Stromal cell of bone marrow (primary cell): ENCODE measurements around the gene SLF2.

Experiments used
- DNase-seq: peaks from one replicate; pipeline ENCODE4 v3.0.0-alpha.2; 2012; ENCODE audit warnings: low read depth

SLF2 gene

DNA sequence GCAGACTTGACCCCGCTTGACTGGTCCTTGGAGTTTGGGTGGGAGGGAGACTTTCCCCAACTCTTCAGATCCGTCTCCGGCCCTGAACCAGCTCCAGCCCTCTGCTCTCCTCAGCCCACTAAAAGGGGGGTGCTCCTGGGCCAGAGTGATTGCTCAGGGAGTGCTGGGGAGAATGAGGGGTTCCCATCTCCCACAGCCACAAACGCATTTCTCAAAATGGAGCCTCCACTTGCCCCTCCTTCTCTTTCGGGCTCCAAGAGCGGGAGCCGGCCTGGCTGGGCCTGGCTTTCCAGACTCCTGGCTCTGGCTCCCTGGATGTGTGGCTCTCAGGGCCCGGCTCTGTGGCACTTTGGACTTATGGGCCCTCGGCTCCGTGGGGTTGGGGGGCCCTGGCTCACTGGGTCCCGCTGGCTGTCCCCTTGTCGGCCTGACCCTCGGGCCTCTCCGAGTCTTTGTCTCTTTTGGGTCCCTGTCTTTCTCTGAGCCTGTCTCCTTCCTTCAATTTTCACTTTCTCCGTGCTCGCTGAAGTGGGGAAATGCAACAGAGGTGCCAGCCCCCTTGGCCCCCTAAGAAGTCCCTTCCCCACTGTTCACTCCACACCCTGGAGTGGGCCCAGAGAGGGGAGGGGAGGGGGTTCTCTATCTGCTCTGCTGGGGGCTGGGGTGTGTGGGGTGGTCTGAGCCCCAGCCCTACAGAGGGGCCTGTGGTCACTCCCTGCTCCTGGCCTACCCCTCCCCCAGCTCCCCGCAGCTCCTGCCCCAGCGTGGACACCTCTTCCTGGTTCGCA is 87.6 kb downstream of the SLF2 start:
- DNase-seq, result no peak

DNA sequence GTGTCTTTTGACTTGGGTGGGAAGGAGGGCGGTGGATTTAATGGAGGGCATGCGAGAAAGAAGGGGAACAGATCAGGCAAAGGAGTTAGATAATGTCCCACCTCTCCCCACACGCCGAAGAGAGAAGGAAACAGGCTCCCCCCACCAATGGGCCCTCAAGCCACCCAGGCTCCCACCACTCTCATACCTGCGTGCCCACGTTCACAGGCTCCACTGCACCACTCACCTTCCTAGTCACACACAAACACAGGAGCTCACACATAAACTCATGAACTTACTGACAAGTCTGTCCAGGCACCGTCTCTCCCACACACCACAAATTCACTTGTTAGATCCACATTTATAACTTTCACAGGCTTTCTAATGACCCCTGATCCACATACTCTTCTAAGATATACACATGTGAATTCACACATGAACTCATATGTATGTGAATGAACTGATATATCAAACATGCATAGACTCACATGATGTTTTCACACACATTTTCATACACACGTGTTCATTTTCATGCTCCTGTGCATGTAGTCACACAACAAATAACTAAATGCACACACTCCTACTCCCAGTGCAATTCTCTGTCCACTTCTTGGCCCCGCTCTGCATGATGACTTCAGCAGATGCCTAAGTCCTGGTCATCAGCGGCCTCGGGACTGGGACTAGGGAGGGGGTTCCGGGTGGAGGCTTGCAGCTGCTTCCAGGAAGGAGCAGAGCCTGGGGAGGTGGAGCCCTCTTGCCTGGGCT is 88.3 kb downstream of the SLF2 start:
- peak; percentile 95 for DNase-seq

DNA sequence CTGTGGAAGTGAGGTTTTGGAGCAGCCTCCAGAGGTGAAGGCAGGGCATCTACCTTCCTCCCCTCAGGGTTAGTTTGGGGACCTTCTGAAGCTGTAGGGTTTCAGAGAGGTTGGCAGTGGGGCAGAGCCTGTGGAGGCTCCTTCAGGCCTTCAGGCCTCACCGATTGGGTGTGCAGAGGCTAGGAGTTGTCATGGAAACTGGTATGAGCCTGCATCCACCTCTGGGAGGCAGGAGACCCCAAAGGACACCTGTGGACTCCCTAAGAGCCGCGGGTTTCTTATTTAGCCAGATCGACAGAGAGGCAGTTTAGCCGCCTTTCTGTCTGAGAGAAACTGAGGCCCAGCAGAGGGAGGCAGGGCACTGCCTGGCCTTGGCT is 88.9 kb downstream of the SLF2 start:
- no peak for DNase-seq

DNA sequence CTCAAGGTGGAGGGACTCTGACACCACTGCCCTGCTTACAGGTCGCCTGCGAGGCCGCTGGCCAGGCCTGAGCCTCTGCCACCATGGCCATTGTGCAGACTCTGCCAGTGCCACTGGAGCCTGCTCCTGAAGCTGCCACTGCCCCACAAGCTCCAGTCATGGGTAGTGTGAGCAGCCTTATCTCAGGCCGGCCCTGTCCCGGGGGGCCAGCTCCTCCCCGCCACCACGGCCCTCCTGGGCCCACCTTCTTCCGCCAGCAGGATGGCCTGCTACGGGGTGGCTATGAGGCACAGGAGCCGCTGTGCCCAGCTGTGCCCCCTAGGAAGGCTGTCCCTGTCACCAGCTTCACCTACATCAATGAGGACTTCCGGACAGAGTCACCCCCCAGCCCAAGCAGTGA is 89.7 kb downstream of the SLF2 start:
- no peak for DNase-seq

DNA sequence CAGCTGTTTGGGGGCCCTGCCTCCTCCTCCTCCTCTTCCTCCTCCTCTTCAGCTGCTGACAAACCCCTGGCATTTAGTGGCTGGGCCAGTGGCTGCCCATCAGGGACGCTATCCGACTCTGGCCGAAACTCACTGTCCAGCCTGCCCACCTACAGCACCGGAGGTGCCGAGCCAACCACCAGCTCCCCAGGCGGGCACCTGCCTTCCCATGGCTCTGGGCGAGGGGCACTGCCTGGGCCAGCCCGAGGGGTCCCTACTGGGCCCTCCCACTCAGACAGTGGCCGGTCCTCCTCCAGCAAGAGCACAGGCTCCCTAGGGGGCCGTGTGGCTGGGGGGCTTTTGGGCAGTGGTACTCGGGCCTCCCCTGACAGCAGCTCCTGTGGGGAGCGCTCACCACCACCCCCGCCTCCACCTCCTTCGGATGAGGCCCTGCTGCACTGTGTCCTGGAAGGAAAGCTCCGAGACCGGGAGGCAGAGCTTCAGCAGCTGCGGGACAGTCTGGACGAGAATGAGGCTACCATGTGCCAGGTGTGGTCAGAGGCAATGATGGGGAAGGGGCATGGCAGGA is 91.0 kb downstream of the SLF2 start:
- DNase-seq, result no peak

DNA sequence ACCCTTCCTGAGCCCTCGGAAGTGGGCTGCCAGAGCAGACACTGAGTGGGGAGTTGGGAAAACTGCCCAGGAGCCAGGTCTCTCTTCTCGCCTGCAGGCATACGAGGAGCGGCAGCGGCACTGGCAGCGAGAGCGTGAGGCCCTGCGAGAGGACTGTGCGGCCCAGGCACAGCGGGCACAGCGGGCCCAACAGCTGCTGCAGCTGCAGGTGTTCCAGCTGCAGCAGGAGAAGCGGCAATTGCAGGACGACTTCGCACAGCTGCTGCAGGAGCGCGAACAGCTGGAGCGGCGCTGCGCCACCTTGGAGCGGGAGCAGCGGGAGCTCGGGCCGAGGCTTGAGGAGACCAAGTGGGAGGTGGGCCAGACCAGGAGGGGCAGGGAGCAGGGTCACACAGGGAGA is 92.6 kb downstream of the SLF2 start:
- no peak for DNase-seq

DNA sequence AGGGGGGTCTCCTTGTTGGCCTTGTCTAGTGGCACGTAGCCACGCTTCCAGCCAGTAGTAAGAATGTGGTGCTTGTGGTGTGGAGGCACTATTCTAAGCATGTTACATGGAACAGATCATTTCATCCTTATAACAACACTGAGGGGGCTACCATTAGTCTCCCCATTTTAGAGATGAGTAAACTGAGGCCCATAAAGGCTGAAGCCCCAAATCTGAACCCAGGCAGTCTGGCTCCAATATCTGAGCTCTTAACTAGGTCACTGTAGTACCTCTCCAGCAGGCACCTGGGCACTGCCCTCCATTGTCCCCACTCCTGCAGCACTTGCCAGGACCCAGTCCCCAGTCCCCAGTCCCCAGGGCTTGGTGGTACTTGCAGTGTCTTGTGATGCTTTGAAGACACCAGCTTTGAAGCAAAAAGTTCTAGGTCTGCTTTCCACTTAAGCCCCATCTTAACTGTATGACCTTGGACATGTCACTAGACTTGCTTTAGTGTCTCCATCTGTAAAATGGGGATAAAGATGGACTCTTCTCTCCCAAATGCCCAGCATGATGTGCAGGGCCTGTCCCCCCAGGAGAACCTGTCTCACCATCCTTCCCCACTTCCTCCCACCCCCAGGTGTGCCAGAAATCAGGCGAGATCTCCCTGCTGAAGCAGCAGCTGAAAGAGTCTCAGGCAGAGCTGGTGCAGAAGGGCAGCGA is 93.3 kb downstream of the SLF2 start:
- DNase-seq, result no peak

DNA sequence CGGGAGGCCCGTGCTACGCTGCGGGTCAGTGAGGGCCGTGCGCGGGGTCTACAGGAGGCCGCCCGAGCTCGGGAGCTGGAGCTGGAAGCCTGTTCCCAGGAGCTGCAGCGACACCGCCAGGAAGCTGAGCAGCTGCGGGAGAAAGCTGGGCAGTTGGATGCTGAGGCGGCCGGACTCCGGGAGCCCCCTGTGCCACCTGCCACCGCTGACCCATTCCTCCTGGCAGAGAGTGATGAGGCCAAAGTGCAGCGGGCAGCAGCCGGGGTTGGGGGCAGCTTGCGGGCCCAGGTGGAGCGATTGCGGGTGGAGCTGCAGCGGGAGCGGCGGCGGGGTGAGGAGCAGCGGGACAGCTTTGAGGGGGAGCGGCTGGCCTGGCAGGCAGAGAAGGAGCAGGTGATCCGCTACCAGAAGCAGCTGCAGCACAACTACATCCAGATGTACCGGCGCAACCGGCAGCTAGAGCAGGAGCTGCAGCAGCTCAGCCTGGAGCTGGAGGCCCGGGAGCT is 93.9 kb downstream of the SLF2 start:
- DNase-seq, result no peak

DNA sequence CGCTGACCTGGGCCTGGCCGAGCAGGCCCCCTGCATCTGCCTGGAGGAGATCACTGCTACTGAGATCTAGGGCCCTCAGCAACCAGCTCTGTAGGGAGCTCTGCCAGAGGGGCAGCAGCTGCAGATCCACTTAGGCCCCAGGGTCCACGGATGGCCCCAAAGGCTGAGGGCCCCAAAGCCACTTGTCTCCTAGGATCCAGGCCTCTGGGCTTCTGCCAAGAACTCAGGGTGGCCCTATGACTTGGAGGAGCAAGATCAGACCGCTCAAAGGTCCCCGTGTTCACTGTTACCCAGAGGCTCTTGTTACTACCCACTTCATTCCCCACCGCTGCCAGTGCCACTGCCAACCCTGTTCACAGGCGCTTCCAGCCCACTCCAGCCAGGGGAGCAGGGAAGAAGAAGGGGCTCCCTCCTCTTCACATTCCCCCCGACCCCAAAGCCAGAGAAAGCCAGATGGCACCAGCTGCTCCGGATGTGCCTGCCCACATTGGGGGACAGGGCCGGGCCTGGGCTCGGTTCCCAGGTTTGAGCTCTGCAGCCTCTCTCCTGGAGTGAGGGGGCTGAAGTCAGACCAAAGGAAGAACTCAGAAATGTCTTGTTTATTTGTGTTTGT is 94.4 kb downstream of the SLF2 start:
- no peak for DNase-seq

DNA sequence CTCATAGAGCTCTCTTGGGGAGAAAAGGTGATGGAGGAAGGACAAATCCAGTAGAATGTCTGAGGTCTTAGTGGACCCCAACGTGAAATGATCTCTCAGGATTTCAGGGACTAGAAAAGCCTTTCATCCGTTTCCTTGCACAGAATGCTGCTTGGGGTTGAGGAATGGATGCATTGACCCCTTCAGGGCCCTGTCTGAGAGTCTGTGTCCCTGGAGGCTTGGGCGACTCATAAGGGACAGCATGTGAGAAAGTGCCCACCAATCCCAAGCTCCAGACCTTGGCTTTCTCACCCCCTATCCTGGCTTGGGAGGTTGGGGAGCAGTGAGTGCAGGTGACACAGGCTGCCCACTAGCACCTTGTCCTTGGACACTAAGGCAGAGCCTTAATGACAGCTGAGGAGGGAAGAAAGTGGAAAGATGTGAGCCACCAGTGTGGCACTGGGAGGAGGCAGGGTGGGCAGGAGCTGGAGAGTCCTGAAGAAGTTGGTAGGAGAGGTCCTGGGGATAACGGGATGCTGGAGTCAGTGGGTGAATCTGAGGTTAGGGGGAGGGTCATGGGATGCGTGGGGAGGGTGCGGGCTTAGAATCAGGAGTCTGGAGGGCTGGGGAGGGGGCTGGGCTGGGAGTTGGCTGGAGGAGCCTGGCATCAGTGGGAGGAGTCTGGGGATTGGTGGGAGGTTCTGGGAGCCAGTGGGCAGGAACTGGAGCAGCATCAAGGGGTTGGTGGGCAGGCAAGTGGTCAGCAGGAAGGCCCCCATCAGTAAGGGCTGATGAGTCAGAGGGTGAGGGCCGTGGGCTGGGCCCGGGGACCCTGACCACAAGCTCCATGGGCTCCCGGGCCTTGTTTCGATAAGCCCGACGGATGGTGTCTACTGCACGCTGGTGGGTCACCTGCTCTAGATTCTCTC is 95.4 kb downstream of the SLF2 start:
- DNase-seq, result no peak

DNA sequence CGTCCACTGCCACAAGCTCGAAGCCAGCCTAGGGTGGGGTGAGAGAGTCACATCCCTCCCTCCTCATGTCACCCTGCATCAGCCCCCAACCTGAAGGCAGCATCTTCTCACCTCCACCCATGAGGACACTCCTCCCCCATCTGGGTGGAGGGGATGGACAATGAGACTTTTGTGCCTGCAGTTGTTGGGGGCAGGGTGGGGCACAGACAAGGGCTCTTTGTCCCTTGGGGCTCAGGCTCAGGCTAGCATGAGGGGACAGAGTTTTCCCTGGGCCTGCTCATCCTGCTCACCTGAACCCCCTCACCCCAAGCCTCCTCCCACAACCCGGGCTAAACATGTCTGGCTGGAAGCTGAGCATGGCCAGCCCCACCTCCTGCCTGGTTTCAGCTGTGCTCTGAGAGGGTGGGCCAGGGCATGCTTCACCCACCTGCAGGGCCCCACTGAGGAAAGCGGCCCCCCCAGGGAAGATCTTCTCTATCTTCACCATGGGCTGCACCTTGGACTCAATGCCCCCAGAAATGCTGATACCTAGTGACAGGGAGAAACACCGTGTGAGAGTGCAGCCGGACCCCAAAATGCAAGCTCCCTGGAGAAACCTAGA is 96.2 kb downstream of the SLF2 start:
- DNase-seq, result no peak

DNA sequence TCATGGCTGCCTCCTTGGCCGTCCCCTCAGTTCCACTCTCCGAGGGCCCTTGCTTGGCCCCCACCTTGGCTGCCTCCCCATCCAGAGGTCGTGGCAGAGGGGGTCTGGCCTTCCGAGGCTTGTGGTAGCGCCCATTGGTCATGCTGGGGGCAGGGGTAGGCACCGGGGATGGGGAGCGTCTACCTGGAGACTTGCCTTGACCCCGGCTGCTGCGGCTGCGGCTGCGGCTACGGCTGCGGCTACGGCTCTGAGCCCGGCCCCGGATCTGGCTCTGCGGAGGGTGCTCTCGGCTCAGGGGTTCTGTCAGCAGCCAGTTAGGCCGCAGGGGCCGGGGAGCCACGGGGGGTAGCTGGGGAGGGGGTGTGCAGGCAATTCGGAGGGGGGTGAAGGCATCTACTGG is 97.6 kb downstream of the SLF2 start:
- DNase-seq, result no peak

DNA sequence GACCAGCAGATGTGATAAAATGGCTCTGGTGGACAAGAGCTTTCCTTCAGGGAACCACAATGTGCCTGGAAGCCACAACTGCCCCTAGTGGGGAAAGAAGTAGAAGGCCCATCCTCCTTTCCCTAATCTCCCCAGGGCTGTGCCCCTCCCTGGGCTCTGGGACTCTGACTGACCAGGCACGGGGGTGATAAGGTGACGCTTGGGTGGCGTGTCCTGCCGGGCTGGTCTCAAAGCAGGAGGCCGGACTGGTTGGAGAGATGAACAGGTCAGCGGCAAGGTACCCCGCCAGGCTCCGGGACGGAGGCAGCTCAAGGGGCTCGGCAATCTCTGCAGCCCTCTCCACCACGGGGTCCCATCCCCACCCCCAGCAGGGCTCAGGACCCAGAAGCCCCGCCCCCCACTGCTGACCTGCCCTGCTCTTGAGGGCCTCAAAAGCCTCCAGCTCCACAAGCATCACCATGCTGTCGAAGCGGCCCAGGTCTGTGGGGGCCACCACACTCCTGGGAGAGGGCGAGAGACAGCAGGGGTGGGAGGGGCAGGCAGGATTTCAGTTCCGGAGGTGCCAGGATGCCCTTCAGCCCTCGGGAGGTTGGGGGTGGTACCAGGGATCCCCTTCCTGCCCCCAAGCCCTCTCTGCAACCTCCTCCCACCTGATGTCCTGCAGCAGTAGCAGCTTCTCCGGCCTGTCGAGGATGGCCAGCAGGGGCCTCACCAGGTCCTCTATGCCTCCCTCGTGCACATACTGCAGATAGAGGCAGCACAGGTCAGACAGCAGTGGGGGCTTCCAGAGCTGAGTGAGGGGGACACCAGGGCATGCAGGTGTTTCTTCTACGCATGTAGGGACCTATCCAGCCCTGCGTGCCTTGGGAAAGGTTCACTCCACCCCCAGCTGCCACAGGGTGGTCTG is 99.0 kb downstream of the SLF2 start:
- DNase-seq, result no peak

DNA sequence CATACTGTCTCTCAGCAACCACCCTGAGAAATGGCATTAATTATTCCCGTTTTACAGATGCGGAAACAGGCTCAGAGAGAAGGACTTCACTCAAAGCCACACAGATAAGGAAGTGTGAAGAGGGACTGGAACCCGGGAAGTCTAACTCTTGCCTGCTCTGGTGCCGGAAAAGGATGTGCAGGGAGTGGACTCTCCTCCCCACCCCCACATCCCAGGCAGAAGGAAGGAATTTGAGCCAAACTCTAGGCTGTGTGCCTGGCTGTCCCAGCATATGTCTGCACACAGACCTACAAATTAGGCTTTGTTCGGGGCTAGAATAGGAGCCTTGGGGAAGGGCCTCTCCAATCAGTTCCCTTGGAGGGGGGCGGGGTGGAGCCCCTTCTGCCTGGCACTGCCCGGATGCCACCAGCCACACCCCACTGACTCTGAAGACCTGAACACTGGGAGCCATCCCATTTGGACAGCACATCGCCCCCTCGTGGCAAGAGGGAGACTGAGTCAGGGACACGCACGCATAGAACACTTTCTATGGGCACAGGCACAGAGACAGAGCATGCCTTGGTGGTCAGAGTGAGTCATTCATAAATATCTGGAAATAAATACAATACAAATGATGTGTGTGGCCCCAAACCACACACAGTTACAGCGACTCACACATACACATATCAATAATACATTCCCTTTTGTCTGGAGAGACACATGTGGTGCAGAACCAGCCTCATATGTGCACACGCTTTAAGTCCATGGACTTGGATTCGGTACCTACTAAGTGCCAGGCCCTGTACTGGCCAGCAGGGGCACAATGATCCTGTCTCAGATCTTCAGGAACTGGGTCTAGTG is 100.0 kb downstream of the SLF2 start:
- peak; percentile 90 for DNase-seq

DNA sequence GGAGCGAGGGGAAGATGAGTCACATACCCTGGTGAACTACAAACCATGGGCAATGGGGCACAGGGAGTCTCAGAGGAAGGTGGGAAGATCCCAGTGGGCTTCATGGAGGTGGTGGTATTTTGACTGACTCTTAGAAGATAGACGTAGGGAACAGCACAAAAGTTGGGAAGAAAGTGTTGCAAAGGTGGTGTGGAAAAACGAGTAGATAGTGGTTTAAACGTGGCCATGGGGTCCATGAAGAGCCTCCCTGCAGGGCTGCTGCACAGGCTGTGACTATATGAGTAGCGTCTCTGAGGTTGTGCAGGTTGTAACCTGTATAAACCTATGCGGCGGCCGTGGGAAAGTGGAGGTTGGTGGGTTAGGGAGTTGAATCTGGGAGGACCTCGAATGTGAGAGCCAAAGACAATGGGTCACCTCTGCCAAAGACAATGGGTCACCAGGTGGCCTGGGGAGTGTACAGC is 100.6 kb downstream of the SLF2 start:
- no peak for DNase-seq

DNA sequence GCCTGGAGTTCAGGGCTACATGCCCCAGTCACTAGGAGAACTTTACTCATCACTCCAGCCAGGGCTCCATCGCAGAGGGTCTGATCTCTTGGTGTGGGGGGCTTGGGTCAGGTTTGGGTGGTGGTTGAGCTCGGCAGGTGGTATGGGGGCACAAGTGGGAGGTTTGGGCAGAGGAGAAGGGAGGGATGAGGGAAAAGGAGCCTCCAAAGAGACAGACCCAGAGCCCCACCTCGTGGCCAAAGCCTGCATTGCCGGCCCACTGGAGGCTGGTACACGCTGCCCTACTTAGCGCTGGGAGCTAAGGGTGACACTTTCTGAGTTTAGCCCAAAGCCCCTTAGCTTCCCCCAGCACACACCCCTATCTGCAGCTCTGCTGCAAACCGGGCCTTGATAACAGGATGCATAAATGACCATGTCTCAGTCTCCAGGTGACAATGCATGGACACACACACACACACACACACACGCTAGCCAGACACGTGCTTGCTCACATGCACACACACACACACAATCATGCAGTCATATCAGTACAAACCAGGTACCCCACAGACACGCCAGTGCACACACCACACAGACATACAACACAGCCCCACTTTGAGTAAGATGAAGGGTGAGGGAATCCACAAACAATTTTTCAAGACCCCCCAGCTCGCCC is 101.6 kb downstream of the SLF2 start:
- DNase-seq, result peak; percentile 38
